Effector memory CD4-positive, alpha-beta T cell (primary cell): ENCODE data around the gene VPS36.

Experiments used
- DNase-seq, 3 donors: peaks; one replicate each; pipeline ENCODE4 v3.0.0-alpha.2; 2020
- H3K27ac ChIP-seq: 2 replicates; pipeline ENCODE4 v1.7.0; 2013; ENCODE audit warnings: mild to moderate bottlenecking, low read length, moderate library complexity; ENCODE audit not compliant: insufficient read depth, poor library complexity, severe bottlenecking
- H3K27me3 ChIP-seq: replicated peaks from 2 replicates; pipeline ENCODE4 v1.7.0; 2013; ENCODE audit warnings: mild to moderate bottlenecking, low read length; ENCODE audit not compliant: insufficient read depth, control insufficient read depth, poor library complexity, severe bottlenecking
- H3K36me3 ChIP-seq: 2 replicates; pipeline ENCODE4 v1.7.0; 2013; ENCODE audit warnings: mild to moderate bottlenecking, low read length, moderate library complexity; ENCODE audit not compliant: control insufficient read depth, insufficient read depth
- H3K4me1 ChIP-seq: 2 replicates; pipeline ENCODE4 v1.7.0; 2013; ENCODE audit warnings: low read length, mild to moderate bottlenecking; ENCODE audit not compliant: control insufficient read depth, insufficient read depth, poor library complexity, severe bottlenecking
- H3K4me3 ChIP-seq: 2 replicates; pipeline ENCODE4 v1.7.0; 2013; ENCODE audit warnings: low read length, low read depth, mild to moderate bottlenecking; ENCODE audit not compliant: insufficient read depth, poor library complexity, severe bottlenecking
- H3K9me3 ChIP-seq: 2 replicates; pipeline ENCODE4 v1.7.0; 2013; ENCODE audit warnings: mild to moderate bottlenecking, low read length, moderate library complexity; ENCODE audit not compliant: control insufficient read depth

VPS36 gene

DNA sequence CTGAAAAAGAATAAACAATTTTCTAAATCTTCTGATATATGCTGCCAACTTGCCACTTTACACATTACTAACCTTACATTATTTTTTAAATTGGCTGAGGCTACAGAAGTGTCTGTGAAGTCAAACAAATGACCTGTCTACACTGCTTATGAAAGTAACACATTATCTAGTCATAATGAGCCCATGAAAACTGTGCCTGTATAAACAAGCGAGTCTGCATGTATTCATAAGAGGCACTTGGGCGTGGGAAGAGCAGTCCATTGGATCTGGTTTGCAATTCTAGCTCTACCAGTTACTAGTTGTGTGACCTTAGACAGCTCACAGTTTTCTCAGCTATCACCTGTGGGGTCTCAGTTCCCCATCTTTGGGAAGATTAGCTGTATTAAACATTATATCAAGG lies 3.1 kb downstream of the VPS36 start:
- no peak overlapping the region for H3K27ac ChIP-seq

DNA sequence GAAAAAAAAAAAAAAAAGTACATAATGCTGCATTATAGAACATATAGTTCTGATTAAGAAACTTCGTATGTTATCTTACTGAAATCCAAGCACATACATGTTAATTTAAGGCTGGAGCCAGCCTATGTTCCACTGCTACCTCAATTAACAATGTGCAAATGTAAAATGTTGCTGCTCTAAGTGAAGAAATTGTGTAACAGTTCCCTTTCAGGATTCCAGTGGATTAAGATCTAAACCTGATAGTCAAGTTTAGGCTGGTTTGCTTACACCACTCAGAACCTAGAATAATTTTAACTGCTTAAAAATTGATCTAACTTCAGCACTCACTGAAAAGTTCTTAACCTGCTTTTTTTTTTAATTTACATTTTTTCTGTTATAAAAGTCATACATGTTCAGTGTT lies 4.2 kb downstream of the VPS36 start:
- Histone ChIP-seq H3K27ac (no peak overlapping the region), H3K27me3 (no peaks in the 10 kb centered on the region), H3K4me1 (peaks cover 9% of the 10 kb centered on the region), H3K36me3 (peaks cover under 1% of the 10 kb centered on the region), H3K4me3 (no peak overlapping the region), H3K9me3 (no peaks in the 10 kb centered on the region)
- DNase-seq = no peak

More for the DNA sequence above, 3.1 kb downstream of the VPS36 start:
- no peak for DNase-seq
- Histone ChIP-seq H3K4me3 (no peak overlapping the region), H3K36me3 (no peaks in the 10 kb centered on the region), H3K4me1 (peaks cover 9% of the 10 kb centered on the region), H3K27me3 (no peaks in the 10 kb centered on the region), H3K9me3 (no peaks in the 10 kb centered on the region)

DNA sequence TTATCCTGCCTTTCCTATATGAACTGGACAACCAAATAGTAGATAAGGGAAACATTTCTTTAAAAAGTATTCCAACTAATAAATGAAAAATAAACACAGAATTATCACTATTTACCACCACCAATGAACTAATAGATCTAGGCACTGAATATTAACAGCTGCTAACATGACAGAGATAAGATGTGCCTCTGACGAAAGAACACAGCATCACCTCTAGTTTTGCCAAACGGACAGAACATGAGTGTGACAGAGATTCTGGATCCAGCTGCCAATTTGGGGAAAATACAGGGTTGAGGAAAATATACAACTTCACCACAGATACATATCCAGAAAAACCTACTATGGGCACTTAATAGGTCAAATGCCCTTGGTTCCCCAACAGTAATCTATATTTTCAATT lies 18.0 kb downstream of the VPS36 start:
- no peak overlapping the region for H3K4me3 ChIP-seq
- H3K27ac ChIP-seq = no peak overlapping the region
- no peaks in the 10 kb centered on the region for H3K9me3 ChIP-seq
- DNase-seq = no peak
- peaks cover 39% of the 10 kb centered on the region for H3K36me3 ChIP-seq
- H3K27me3 ChIP-seq = no peaks in the 10 kb centered on the region
- no peaks in the 10 kb centered on the region for H3K4me1 ChIP-seq

DNA sequence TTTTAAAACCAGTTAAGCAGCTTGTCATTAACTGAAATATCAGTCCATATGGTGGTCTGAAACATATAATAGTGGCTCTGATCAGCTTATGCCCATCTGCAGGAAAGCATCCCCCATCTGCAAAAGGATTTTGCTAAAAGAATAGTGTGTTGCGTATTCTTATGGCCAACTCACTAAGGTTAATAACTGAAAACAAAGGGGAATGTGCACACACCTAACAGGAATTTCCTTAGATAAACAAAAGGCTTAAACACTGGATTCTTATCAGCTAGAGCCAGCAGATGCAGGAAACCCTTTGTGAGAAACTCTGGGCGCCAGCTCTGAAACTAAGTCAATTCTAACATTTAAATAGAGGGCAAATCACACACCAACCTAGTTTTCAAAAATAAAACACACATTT lies 22.1 kb downstream of the VPS36 start:
- peaks cover 39% of the 10 kb centered on the region for H3K36me3 ChIP-seq
- no peak overlapping the region for H3K27ac ChIP-seq
- no peaks in the 10 kb centered on the region for H3K4me1 ChIP-seq

DNA sequence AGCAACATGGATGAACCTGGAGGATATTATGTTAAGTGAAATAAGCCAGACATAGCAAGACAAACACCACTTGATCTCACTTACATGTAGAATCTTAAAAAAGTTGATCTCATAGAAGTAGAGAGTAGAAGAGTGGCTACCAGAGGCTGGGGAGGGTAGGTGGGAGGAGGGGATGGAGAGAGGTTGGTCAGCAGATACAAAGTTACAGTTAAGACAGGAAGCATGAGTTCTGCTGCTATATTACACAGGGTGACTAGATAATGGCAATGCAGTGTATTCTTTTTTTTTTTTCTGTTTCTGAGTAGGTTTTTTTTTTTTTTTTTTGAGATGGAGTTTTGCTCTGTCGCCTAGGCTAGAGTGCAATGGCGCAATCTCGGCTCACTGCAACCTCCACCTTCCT lies 29.2 kb downstream of the VPS36 start:
- H3K9me3 ChIP-seq = no peaks in the 10 kb centered on the region
- H3K36me3 ChIP-seq = peaks cover 44% of the 10 kb centered on the region
- no peaks in the 10 kb centered on the region for H3K4me1 ChIP-seq
- H3K27ac ChIP-seq = no peak overlapping the region
- no peaks in the 10 kb centered on the region for H3K27me3 ChIP-seq
- H3K4me3 ChIP-seq = no peak overlapping the region
- DNase-seq = no peak

More for the DNA sequence above, 22.1 kb downstream of the VPS36 start:
- DNase-seq = no peak
- H3K27me3 ChIP-seq = no peaks in the 10 kb centered on the region
- no peak overlapping the region for H3K4me3 ChIP-seq
- no peaks in the 10 kb centered on the region for H3K9me3 ChIP-seq

DNA sequence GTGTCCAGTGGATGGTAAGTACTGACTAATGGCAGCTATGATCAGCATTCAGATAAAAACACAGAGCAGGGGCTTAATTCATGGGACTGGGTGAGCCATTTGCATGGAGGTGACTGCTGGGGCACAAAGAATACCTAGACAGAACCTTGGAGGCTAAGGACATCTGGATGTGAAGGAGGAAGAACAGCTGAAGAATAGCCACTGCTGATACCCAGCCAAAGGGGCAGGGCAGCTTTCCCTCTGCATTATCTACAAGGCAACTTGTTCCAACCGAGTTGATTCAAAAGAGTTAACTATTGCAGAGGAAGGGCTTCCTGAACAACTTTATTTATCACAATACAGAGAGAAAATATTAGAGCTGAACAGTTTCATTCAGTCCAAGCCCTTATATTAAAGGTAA lies 31.4 kb downstream of the VPS36 start:
- H3K36me3 ChIP-seq = peaks cover 36% of the 10 kb centered on the region

DNA sequence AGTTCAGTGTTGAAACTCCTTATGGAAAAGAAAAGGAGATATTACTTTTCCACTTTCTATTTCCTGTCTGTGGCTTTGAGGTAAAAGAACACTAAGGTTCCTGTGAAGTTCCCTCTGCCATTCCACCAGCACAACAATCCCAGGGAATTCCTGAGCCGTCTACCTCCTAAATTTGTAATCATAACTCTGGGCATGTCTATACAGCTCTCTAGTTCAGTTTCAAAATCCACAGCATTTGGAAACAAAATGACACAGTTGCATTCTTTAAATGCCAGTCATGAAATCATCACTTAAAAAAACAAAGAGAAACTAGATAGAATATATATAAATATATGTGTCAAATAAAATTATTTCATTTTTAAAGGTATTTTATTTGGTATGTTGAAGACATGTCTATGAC lies 35.5 kb downstream of the VPS36 start:
- no peak for DNase-seq
- H3K27ac ChIP-seq = no peak overlapping the region
- H3K4me3 ChIP-seq = no peak overlapping the region
- H3K4me1 ChIP-seq = no peaks in the 10 kb centered on the region
- no peaks in the 10 kb centered on the region for H3K9me3 ChIP-seq
- H3K36me3 ChIP-seq = peaks cover 34% of the 10 kb centered on the region
- no peaks in the 10 kb centered on the region for H3K27me3 ChIP-seq

More for the DNA sequence above, 31.4 kb downstream of the VPS36 start:
- DNase-seq = no peak
- Histone ChIP-seq H3K4me3 (no peak overlapping the region), H3K27ac (no peak overlapping the region), H3K27me3 (no peaks in the 10 kb centered on the region), H3K4me1 (no peaks in the 10 kb centered on the region), H3K9me3 (no peaks in the 10 kb centered on the region)

DNA sequence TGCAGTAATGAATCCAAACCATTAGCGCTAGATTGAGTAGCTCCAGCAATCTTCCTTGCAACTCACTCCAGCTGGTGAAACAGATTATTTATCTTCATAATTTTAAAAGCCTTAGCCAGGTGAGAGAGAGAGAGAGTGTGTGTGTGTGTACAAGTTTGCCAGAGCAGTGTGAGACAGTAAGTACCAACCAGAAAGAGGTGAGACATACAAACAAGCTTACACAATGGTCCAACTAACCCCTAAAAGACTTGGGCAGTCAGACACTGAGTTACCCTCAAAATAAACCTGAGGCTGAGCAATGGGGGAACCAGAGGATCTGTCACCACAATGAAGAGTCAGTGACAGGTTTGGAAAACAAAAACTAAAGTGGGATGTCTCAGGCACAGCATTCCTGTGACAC lies 36.4 kb downstream of the VPS36 start:
- H3K36me3 ChIP-seq = peaks cover 31% of the 10 kb centered on the region
- no peaks in the 10 kb centered on the region for H3K4me1 ChIP-seq
- H3K27me3 ChIP-seq = no peaks in the 10 kb centered on the region
- DNase-seq = no peak
- H3K27ac ChIP-seq = no peak overlapping the region
- H3K9me3 ChIP-seq = no peaks in the 10 kb centered on the region
- no peak overlapping the region for H3K4me3 ChIP-seq

DNA sequence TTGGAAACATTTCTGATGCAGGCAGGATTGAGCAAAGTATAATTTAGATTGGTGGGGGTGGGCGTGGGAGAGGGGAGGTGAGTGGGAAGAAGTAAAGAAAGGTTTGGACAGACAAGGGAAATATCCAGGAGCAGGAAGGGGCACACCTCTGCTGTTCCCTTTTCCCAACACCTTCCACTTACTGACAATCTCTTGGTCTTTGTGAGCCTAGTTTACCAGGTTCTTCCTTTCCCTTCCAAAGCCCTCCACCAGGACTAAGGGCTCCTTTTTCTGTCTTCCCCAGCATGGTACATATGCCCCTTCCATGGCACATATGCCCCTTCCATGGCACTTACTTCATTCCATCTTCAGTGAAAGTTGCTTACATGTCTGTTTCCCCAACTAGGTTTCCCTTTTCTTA lies 38.3 kb downstream of the VPS36 start:
- Histone ChIP-seq H3K36me3 (peaks cover 30% of the 10 kb centered on the region), H3K4me1 (no peaks in the 10 kb centered on the region), H3K27me3 (no peaks in the 10 kb centered on the region), H3K27ac (no peak overlapping the region), H3K9me3 (no peaks in the 10 kb centered on the region), H3K4me3 (no peak overlapping the region)
- DNase-seq = no peak

DNA sequence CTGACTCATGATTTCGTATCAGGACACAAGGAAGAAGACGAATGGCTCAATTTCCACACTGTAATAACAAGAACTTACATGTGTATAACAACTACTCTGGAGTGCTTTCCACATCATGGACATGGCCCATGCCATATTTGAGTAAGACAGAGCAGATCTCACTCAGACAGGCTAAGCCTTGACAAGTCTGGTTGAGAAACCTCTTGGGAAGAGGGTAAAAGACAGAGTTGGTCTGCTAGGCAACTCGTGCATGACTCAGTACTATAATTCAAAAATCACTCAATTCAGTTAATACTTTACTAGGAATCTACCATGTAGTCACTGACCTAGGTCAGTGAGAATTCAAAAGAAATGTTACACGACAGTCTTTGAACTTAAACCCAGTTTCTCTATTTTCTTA lies 38.8 kb downstream of the VPS36 start:
- DNase-seq = no peak
- Histone ChIP-seq H3K36me3 (peaks cover 25% of the 10 kb centered on the region), H3K4me3 (no peak overlapping the region), H3K27ac (no peak overlapping the region), H3K27me3 (no peaks in the 10 kb centered on the region), H3K9me3 (no peaks in the 10 kb centered on the region), H3K4me1 (no peaks in the 10 kb centered on the region)
